Karpas-422 (cell line): ENCODE results near the gene RAB29. TPM values are rescaled to one million over a fixed set of nuclear protein-coding genes. Genes with fewer than 3 reads are reported as not detected.

Experiments
- DNase-seq: peaks from one replicate; pipeline ENCODE4 v3.0.0-alpha.2; 2015
- H2AFZ ChIP-seq: fragments of 200-600 bp; sonication (generic); 2 replicates; pipeline ENCODE4 v1.6.1; 2014; ENCODE audit warnings: antibody characterized with exemption, low read length, mixed read lengths
- H3K27ac ChIP-seq: fragments of 200-600 bp; sonication (generic); 2 replicates; pipeline ENCODE4 v1.5.1; 2014; ENCODE audit warnings: mild to moderate bottlenecking, low read length, moderate library complexity
- H3K27me3 ChIP-seq: fragments of 200-600 bp; sonication (generic); 2 replicates; pipeline ENCODE4 v1.6.1; 2014; ENCODE audit warnings: low read length, mixed read lengths
- H3K36me3 ChIP-seq: fragments of 200-600 bp; sonication (generic); 2 replicates; pipeline ENCODE4 v1.6.1; 2014; ENCODE audit warnings: low read length, mixed read lengths; ENCODE audit not compliant: insufficient read depth
- H3K4me1 ChIP-seq: fragments of 200-600 bp; sonication (generic); 2 replicates; pipeline ENCODE4 v1.6.1; 2014; ENCODE audit warnings: mild to moderate bottlenecking, low read length, mixed read lengths
- H3K4me2 ChIP-seq: fragments of 200-600 bp; sonication (generic); 2 replicates; pipeline ENCODE4 v1.6.1; 2014; ENCODE audit warnings: low read length, low read depth, mild to moderate bottlenecking; ENCODE audit not compliant: poor library complexity, severe bottlenecking
- H3K4me3 ChIP-seq: fragments of 200-600 bp; sonication (generic); 2 replicates; pipeline ENCODE4 v1.5.1; 2014; ENCODE audit warnings: mild to moderate bottlenecking, antibody characterized with exemption, low read length, mixed read lengths
- H3K79me2 ChIP-seq: fragments of 200-600 bp; sonication (generic); 2 replicates; pipeline ENCODE4 v1.6.1; 2014; ENCODE audit warnings: mild to moderate bottlenecking, low read length, mixed read lengths
- H3K9ac ChIP-seq: fragments of 200-600 bp; sonication (generic); 2 replicates; pipeline ENCODE4 v1.6.0; 2014; ENCODE audit warnings: low read length
- H3K9me2 ChIP-seq: fragments of 200-600 bp; sonication (generic), shearing (Covaris generic); replicated peaks from 2 replicates; pipeline ENCODE4 v1.6.0; 2014; ENCODE audit warnings: mild to moderate bottlenecking, low read length, moderate library complexity; ENCODE audit not compliant: insufficient read depth
- H3K9me3 ChIP-seq: fragments of 300-700, 200-600 bp; sonication (generic); 2 replicates; pipeline ENCODE4 v1.6.1; 2014; ENCODE audit warnings: low read length, mixed read lengths
- H4K20me1 ChIP-seq: fragments of 200-600 bp; sonication (generic); 2 replicates; pipeline ENCODE4 v1.6.1; 2014; ENCODE audit warnings: mild to moderate bottlenecking, antibody characterized with exemption, low read length, low read depth; ENCODE audit not compliant: insufficient read depth
- total RNA-seq: library from RNA; depleted of rRNA; stranded (reverse); fragments of >200 nt; shearing (Covaris generic); gene quantifications from 2 replicates; pipeline ENCODE4 v1.2.3, GENCODE V29; 2014; ENCODE audit warnings: low replicate concordance

Gene RAB29
- total RNA-seq, 1 experiment from 2014 or later, result 3.1 TPM

- Histone ChIP-seq H3K4me3 (no peak overlapping the region), H3K27ac (no peak overlapping the region), H3K79me2 (no peaks in the 10 kb centered on the region), H2AFZ (no peak overlapping the region), H4K20me1 (no peaks in the 10 kb centered on the region), H3K9me3 (no peaks in the 10 kb centered on the region), H3K36me3 (no peaks in the 10 kb centered on the region), H3K27me3 (no peaks in the 10 kb centered on the region), H3K4me1 (peaks cover 12% of the 10 kb centered on the region), H3K9me2 (no peaks in the 10 kb centered on the region), H3K4me2 (no peak overlapping the region), H3K9ac (no peak overlapping the region)
- no peak for DNase-seq
Observed at GRCh38 chr1:205777994-205778393, 2.7 kb upstream of the RAB29 start.

GRCh38 chr1:205775717-205776056, 405 bp upstream of the RAB29 start:
- Histone ChIP-seq H3K9ac (no peak overlapping the region), H3K9me3 (no peaks in the 10 kb centered on the region)

GRCh38 chr1:205774198-205775014, 876 bp downstream of the RAB29 start:
- no peaks in the 10 kb centered on the region for H3K36me3 ChIP-seq
- no peaks in the 10 kb centered on the region for H3K9me2 ChIP-seq
- H3K4me2 ChIP-seq, result peak overlapping the region; percentile 88
- peak overlapping the region; percentile 74 for H3K9ac ChIP-seq
- no peaks in the 10 kb centered on the region for H3K79me2 ChIP-seq
- H2AFZ ChIP-seq, result peak overlapping the region; percentile 95
- peaks cover 12% of the 10 kb centered on the region for H3K4me1 ChIP-seq
- H3K27me3 ChIP-seq, result no peaks in the 10 kb centered on the region
- no peak for DNase-seq
- peak overlapping the region; percentile 81 for H3K4me3 ChIP-seq
- no peaks in the 10 kb centered on the region for H3K9me3 ChIP-seq
- no peak overlapping the region for H3K27ac ChIP-seq
- H4K20me1 ChIP-seq, result no peaks in the 10 kb centered on the region

More at GRCh38 chr1:205775717-205776056, 405 bp upstream of the RAB29 start:
- H3K9me2 ChIP-seq, result no peaks in the 10 kb centered on the region
- H2AFZ ChIP-seq, result peak overlapping the region; percentile 95; the same call in 1 of the 2 replicates
- peaks cover 12% of the 10 kb centered on the region for H3K4me1 ChIP-seq
- no peaks in the 10 kb centered on the region for H3K79me2 ChIP-seq
- peak overlapping the region; percentile 88 for H3K4me2 ChIP-seq
- DNase-seq, result no peak
- no peak overlapping the region for H3K27ac ChIP-seq
- H3K4me3 ChIP-seq, result peak overlapping the region; percentile 81; the same call in 1 of the 2 replicates
- no peaks in the 10 kb centered on the region for H3K36me3 ChIP-seq
- H3K27me3 ChIP-seq, result no peaks in the 10 kb centered on the region
- H4K20me1 ChIP-seq, result no peaks in the 10 kb centered on the region

- H3K4me1 ChIP-seq, result peaks cover 12% of the 10 kb centered on the region
- no peak for DNase-seq
- H3K79me2 ChIP-seq, result no peaks in the 10 kb centered on the region
- H3K27me3 ChIP-seq, result no peaks in the 10 kb centered on the region
- no peak overlapping the region for H3K4me3 ChIP-seq
- H3K9ac ChIP-seq, result no peak overlapping the region
- H3K27ac ChIP-seq, result no peak overlapping the region
- H4K20me1 ChIP-seq, result no peaks in the 10 kb centered on the region
- H3K4me2 ChIP-seq, result no peak overlapping the region
- no peaks in the 10 kb centered on the region for H3K36me3 ChIP-seq
- H3K9me3 ChIP-seq, result no peaks in the 10 kb centered on the region
- no peaks in the 10 kb centered on the region for H3K9me2 ChIP-seq
- no peak overlapping the region for H2AFZ ChIP-seq
Observed at GRCh38 chr1:205772607-205773032, 2.7 kb downstream of the RAB29 start.

- Histone ChIP-seq H3K27me3 (no peaks in the 10 kb centered on the region), H3K9ac (no peak overlapping the region), H3K9me3 (no peaks in the 10 kb centered on the region), H4K20me1 (no peaks in the 10 kb centered on the region), H3K4me1 (peaks cover 11% of the 10 kb centered on the region), H3K4me3 (no peak overlapping the region), H3K27ac (no peak overlapping the region), H3K9me2 (no peaks in the 10 kb centered on the region), H2AFZ (no peak overlapping the region), H3K79me2 (no peaks in the 10 kb centered on the region), H3K4me2 (no peak overlapping the region), H3K36me3 (no peaks in the 10 kb centered on the region)
- no peak for DNase-seq
Observed at GRCh38 chr1:205770618-205771017, 4.7 kb downstream of the RAB29 start.

GRCh38 chr1:205769641-205770365, 5.5 kb downstream of the RAB29 start:
- H4K20me1 ChIP-seq, result no peaks in the 10 kb centered on the region
- no peak overlapping the region for H3K4me2 ChIP-seq
- H3K9me3 ChIP-seq, result no peaks in the 10 kb centered on the region
- no peaks in the 10 kb centered on the region for H3K79me2 ChIP-seq
- peaks cover 5% of the 10 kb centered on the region for H3K4me1 ChIP-seq
- H3K27ac ChIP-seq, result no peak overlapping the region
- no peaks in the 10 kb centered on the region for H3K9me2 ChIP-seq
- no peaks in the 10 kb centered on the region for H3K36me3 ChIP-seq
- H2AFZ ChIP-seq, result no peak overlapping the region
- DNase-seq, result no peak
- H3K4me3 ChIP-seq, result no peak overlapping the region
- no peaks in the 10 kb centered on the region for H3K27me3 ChIP-seq
- H3K9ac ChIP-seq, result no peak overlapping the region

- no peaks in the 10 kb centered on the region for H3K9me2 ChIP-seq
- no peak overlapping the region for H3K27ac ChIP-seq
- H4K20me1 ChIP-seq, result no peaks in the 10 kb centered on the region
- no peak overlapping the region for H2AFZ ChIP-seq
- H3K4me2 ChIP-seq, result no peak overlapping the region
- H3K27me3 ChIP-seq, result no peaks in the 10 kb centered on the region
- no peaks in the 10 kb centered on the region for H3K4me1 ChIP-seq
- H3K79me2 ChIP-seq, result no peaks in the 10 kb centered on the region
- H3K36me3 ChIP-seq, result no peaks in the 10 kb centered on the region
- no peak overlapping the region for H3K4me3 ChIP-seq
- DNase-seq, result no peak
- H3K9ac ChIP-seq, result no peak overlapping the region
- H3K9me3 ChIP-seq, result no peaks in the 10 kb centered on the region
Observed at GRCh38 chr1:205767248-205767647, 8.0 kb downstream of the RAB29 start.

- no peak overlapping the region for H2AFZ ChIP-seq
- no peak overlapping the region for H3K9ac ChIP-seq
- no peak overlapping the region for H3K4me2 ChIP-seq
- no peak for DNase-seq
- no peaks in the 10 kb centered on the region for H3K79me2 ChIP-seq
- no peak overlapping the region for H3K4me3 ChIP-seq
- no peaks in the 10 kb centered on the region for H3K9me2 ChIP-seq
- no peaks in the 10 kb centered on the region for H4K20me1 ChIP-seq
- no peaks in the 10 kb centered on the region for H3K9me3 ChIP-seq
- H3K27ac ChIP-seq, result no peak overlapping the region
- no peaks in the 10 kb centered on the region for H3K4me1 ChIP-seq
- H3K36me3 ChIP-seq, result no peaks in the 10 kb centered on the region
- H3K27me3 ChIP-seq, result no peaks in the 10 kb centered on the region
Observed at GRCh38 chr1:205766570-205766969, 8.7 kb downstream of the RAB29 start.
